Activated T-helper 1 cell treated with anti-CD3 and anti-CD28 coated beads, Interleukin-2, amount 50 U/mL, for 16 hours (primary cell): ENCODE results near the gene CAMK1D.

Experiments
- DNase-seq, 2 donors: peaks; one replicate each; pipeline ENCODE4 v3.0.0-alpha.2; 2020; ENCODE audit warnings: low read depth in 1 of 2, low spot score in 1 of 2

Gene CAMK1D

DNA sequence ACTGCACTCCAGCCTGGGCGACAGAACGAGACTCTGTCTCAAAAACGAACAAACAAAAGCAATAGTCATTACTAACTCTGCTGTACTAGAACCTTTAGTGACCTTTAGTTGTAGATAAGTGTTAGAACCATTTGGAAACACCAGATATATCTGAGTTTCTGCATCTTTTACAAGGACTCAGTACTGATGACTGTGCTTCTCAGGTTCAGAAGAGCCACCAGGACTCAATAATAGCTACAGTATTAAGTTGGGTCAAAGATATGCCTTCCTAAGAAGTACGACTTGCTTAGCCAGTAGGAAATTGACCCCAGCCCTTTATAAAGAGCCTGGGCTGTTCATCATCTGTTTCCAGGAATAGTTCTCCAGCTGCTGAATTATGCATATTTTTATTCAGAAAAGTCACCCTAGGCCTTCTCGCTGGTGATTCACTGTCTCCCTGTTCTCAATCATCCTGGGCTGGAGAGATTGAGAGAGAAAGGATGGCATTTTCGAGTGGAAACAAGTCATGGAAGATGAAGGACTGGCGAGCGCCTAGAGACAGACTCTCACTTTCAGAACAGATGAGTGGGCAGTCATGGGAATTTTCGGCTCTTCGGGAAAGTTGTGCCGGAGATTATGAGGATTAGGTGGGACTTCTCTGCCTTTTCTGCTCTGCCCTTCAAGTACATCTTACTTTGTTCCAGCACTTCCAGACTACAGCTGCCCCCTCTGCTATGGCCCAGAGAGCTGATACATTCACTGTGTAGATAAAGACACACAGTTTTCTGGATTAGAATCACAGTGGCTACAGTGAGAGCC, 336.1 kb downstream of the CAMK1D start:
- no peak for DNase-seq

DNA sequence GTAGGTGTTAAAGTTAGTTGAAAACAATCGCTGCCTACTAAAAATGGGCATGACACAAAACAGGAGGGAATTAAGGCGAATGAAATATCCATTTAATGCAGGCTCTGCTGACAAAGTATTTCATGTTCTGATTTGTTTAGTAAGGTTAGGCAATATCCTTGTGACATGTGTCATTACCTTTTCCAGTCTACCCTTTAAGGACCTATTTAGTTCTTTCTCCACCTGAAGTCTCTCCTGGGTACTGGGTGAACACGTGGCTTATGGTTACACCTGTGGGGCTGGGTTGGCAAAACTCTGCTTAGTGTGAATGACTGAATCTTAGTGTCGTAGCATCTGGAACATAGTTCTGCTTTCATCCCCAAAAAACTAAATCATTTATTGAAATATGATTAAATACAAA, 338.6 kb downstream of the CAMK1D start:
- DNase-seq = no peak

- no peak for DNase-seq
Measured at GRCh38 chr10:12689893-12690292, 340.5 kb downstream of the CAMK1D start.

DNA sequence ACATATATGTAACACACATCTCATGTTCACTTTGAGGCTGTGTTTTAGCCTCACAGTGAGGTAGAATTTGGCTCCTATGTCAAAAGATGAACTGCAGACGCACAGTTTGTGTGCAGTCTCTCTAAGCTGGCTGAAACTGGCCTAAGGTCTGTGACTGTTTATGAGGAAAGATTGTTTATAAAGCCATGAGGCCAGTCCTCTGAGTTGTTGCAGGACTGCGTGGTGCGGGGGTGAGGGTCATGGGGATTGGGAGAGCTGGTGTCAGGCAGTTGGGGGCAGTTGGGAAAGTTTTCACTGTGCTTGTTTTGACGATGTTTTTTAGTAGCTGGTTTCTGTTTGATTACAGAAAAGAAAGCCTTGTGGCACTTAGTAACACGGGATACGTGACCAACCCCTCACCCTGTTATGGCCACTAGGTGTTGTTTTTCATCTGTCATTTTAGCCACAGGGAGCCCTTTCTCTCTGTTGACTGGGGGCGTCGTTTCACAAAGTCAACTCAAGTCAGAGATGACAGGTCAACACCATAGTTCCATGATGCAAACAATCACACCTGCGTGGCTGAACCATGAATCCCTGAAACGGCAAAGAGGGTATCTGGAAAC, 341.3 kb downstream of the CAMK1D start:
- no peak for DNase-seq

GRCh38 chr10:12691596-12691995, 342.2 kb downstream of the CAMK1D start:
- DNase-seq = no peak

DNA sequence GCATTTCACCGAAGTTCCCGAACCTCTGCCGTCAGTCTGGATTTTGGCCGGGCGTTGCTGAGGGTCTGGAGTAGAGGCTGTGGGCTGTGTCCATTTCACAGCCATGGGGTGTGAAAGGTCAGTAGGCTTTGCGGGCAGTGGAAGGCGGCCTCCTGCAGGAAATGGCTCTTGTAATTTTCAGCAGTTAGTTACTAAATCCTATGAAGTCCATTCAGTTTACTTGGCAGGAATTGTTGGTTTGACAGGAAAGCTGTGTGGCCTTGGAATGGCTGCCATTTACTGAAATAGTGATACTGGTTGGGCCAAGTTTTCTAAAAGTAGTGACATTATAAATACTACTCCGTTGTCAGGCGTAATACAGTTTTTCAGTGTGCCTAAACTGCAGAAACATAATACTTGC, 348.4 kb downstream of the CAMK1D start:
- DNase-seq = no peak

GRCh38 chr10:12699258-12699700, 349.9 kb downstream of the CAMK1D start:
- no peak for DNase-seq

DNA sequence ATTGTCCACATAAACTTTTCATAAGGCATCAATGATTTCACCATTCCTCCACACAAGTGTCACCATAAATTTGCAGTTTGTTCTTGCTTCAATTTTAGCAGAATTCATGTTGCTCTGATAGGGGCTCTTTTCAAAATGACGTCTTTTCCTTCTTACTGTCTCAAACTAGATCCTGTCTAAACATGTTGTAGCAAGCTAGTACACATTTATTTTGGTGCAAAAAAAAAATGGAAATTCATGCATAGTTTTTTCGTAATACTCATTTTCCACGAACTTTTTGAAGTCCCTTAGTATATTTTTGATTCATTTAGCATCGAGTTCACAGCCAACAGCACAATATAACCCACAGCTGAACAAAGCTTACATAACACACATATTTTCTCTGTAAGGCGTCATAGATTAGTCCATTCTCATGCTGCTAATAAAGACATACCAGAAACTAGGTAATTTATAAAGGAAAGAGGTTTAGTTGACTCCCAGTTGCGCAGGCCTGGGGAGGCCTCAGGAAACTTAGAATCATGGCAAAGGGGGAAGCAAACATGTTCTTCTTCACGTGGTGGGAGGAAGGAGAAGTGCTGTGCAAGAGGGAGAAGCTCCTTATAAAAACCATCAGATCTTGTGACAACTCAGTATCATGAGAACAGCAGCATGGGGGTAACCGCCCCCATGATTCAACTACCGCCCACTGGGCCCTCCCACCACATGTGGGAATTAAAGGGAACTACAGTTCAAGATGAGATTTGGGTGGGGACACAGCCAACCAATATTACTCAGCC, 350.6 kb downstream of the CAMK1D start:
- no peak for DNase-seq

DNA sequence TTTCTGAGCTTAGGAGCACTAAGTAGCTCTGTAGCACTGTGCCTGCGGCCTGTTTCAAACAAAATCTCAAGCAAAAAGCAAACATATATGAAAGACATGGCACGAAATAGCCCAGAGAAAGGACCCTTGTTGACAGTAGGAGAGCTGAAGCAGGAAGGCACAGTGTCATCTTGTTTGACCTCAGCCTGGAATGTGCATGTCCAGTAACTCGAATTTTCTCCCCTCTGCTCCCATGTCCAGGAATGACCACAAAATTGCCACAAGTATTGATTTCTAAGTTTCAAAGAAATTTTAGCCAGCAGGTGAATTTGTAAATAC, 351.2 kb downstream of the CAMK1D start:
- no peak for DNase-seq

- no peak for DNase-seq
Measured at GRCh38 chr10:12701696-12702095, 352.3 kb downstream of the CAMK1D start.

- no peak for DNase-seq
Measured at GRCh38 chr10:12702215-12702770, 352.9 kb downstream of the CAMK1D start.

GRCh38 chr10:12703126-12703525, 353.8 kb downstream of the CAMK1D start:
- DNase-seq = no peak

- DNase-seq = no peak
Measured at GRCh38 chr10:12703813-12704212, 354.5 kb downstream of the CAMK1D start.

GRCh38 chr10:12704488-12704887, 355.1 kb downstream of the CAMK1D start:
- DNase-seq = no peak

GRCh38 chr10:12705943-12706342, 356.6 kb downstream of the CAMK1D start:
- no peak for DNase-seq

DNA sequence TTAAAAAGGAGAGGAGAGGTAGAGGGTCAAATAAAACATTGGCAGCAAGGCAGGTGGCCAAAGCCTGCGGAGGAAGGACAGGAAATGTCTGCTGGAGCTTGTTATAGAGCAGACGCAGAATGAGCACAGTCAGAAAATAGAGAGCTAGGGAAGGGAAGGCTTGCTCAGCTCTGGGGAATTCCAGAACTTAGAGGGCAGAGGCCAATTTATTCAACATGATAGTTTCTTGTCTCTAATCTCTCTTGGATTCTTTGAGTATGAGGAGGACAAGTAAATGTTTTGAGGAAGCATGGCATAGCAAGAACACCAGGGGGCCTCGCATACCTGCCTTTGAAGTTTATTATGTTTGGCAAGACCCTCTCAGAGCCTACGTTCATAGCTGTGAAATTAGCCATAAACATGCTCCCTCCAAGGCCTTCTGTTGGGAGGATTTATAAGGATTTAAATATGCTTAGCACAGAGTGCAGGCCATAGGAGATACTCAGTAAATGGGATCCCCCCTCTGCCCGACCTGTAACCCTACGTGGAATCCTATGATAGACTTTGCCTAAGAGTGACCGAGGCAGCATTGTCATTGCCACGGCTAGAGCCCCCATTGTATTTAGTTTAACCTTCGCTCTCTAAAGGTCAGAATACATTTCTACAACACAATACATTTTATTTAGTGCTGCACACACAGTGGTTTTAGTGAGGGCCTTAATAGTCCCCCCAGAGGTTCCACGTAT, 358.3 kb downstream of the CAMK1D start:
- no peak for DNase-seq

DNA sequence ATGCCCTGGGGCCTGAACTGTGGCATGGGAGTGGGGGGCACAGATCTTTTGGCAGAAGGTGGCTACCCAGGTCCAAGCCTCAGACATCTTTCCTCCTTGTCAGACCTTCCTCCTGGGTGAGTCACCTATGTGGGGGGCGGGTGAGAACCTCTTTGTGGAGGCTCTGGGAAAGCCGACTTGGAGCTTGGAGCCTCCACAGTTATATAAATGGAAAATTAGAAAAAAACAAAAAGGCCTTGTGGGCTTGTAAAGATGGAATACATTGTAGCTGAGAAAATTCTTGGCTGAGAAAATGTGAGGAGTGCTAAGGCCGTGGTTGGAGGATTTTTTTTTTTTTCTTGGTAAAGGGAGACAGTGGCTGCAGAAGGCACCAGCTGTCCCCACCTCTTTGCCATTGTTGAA, 359.7 kb downstream of the CAMK1D start:
- no peak for DNase-seq

DNA sequence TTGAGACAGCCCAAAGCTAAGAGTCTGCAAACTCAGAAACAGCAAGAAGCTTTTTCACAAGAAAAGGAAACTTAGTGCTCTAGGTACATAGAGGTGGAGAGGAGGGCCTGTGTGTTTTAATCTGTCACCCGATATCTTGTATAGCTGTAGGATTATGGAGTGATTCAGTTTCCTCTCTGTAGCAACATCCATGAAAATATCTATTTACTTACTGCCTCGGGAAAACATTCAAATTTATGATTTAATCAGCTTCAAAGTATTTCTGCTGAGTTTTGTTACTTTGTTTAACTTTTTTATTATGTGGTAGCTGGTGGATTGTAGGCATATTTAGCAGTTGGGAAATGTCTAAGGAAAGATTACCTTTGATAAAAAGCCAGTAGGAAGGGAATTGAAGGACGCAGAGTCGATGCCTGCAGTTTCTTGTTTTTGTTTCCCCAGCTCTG, 360.2 kb downstream of the CAMK1D start:
- no peak for DNase-seq

DNA sequence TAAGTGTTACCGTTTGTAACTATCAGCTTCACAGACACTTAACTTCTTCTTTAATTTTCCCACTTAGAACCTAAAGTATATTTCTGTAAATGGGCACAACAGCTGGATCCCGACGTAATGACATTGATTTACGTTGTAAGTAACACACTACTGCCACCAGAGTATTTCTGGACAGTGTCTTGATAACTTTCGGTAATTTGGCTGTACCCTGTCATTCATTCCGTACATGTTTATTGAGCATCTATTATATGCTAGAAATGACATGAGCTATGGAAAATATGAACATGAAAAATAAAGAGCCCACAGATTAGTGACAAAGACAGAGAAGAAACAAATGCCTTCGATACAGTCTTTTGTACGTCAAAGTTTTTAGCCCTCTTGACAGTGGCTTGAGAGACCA, 360.8 kb downstream of the CAMK1D start:
- DNase-seq = no peak

DNA sequence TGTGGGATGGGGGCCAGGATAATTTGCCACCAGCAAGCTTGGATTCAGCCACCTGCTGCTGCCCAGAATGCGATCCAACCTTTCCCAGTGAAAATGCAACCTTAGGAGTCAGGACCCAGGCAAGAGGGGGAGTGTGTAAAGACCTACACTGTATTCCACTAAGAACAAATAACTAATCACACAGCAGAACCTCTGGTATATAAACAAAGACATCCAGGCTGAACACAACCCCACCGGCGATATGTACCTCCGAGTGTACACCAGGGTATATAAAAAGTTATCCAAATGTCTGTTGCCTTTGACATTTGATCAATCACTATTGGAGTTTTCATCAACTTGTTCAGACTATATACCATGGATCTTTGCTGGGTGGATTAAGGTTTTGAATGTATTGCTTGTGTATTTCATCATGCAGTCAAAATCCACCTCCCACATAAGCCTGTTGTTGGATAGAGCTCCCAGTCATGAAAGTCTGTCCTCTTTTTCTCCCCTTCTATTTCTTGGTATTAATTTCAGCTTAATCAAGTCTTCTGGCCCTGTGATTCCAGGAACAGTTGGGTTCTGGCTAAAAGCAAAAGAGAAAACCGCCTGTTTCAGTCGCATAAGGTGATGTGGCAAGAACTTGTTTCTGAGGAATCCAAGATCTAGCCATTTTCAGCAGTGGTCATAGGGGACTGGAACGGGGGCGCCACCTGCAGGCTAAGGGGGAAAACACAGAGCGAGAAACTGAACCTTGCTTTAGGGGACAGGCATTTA, 361.4 kb downstream of the CAMK1D start:
- DNase-seq = peak; percentile 60 to 62

- DNase-seq = no peak
Measured at GRCh38 chr10:12711350-12711708, 362.0 kb downstream of the CAMK1D start.
